ENCODE measurements around the gene L2HGDH.

- TF ChIP-seq CTCF (IDR thresholded peaks at IDR 0.05) (no peak), POLR2AphosphoS5 (IDR thresholded peaks at IDR 0.05) (no peak), POLR2A (IDR thresholded peaks at IDR 0.05) (no peak), EP300 (IDR thresholded peaks at IDR 0.05) (no peak)
Observed at GRCh38 chr14:50229681-50230080, 82.3 kb downstream of the L2HGDH start.

Data from stomach (tissue), 4 donors.